GM19193 (cell line): ENCODE measurements around the gene VAT1L.

Source experiments
- POLR2A ChIP-seq: IDR thresholded peaks from 4 replicates; pipeline ENCODE4 v1.6.1; 2011; ENCODE audit not compliant: insufficient read depth, insufficient read length; ENCODE audit errors: extremely low read depth

The VAT1L gene

DNA sequence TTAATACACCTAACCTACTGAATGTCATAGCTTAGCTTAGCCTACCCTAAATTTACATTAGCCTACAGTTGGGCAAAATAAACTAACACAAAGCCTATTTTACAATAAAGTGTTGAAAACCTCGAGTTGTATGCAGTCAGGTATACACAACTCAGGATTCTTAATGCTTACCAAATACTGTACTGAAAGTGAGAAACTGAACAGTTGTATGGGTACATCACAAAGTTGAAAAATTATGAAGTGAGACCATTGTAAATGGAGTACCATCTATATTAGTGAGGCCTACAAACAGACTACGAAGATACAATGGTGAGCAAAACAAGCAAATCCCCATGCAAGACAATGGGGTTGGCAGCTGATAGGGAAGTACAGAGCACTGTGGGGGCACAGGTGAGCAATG lies 79.7 kb downstream of the VAT1L start:
- no peak for TF ChIP-seq POLR2A

DNA sequence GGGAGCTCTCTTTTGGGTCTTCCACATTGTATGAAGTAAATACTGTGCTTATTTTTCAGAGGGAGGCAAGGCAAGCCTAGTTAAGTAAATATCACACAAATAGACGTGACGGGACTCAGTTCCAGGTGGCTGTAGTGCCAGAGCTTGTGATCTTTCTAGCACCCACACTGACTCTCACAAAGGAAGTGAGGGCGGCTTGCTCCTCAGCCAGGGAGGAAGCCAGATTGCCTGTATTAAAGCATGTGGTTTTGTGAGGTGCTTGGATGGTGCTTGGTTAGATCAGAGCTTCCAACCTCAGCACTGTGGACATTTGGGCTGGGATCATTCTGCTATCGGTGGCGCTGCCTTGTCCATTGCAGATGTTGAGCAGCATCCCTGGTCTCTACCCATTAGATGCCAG lies 80.1 kb downstream of the VAT1L start:
- no peak for TF ChIP-seq POLR2A

DNA sequence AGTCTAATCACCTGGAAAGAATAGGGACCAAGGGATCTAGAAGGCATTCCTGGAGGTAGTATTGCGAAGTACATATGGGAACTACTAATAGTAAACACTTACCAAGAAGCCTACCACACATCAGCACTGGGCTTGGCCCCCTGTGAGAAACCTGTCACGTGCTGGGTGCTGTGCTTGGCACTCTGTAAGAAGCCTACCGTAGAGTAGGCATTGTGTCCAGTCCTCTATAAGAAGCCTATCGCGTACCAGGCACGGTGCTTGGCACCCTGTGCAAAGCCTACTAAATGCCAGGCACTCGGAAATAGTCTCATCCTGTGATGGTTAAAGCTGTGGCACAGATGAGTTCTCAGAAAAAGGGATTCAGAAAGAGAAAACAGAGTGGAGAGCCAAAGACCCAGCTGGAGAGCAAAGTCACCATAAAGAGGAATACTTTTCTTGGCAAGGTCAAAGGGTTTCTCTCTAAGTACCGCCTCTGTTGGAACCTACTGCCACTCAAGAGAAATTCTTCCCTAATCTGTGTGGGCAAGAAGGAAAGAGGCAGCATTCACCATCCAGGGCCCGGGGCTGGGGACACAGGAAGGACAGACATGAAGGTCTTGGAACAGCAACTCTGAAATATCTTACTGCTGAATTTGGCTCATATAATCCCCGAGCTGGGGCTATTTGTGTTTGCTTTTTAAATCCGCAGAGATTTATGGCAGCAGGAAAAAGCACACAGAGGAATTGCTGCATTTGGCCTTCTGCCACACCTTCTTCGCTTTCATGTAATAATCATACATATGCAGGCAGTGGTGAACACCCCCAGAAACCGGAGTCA lies 81.8 kb downstream of the VAT1L start:
- no peak for TF ChIP-seq POLR2A

DNA sequence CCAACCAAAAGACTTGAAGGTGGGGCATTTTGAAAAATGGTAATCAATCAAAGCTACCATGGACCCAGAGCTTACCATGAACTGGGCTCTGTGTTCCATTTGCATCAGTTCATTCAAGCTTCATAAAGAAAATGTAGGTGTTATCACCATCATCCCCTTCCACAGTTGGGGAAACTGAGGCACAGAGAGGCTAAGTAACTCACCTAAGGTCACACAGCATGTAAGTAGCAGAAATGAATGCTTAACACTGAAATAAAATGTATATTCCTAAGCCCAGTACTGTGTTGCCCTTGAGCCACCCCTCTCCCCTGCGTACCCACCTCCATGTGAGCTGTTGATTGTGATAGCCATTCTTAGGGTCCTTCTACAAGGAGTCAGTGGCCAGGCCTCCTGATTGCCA lies 83.6 kb downstream of the VAT1L start:
- TF ChIP-seq POLR2A = no peak

DNA sequence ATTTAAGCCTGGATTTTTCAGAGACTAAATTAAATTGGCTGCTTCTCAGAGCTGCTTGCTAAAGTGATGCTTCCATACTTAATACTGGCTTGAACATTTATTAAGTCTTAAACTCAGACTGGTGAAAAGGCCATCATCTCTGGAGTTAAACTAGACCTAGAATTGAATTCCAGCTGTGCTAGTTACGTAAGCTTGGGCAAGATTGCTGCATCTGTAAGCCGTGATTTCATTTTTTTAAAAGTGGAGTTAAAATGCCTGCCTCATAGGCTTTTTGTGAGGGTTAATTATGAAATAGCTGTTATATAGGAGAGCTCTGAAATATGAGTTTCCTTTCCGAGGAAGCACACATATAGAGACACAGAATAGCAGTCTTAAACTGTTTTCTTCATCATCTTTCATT lies 84.7 kb downstream of the VAT1L start:
- no peak for TF ChIP-seq POLR2A

DNA sequence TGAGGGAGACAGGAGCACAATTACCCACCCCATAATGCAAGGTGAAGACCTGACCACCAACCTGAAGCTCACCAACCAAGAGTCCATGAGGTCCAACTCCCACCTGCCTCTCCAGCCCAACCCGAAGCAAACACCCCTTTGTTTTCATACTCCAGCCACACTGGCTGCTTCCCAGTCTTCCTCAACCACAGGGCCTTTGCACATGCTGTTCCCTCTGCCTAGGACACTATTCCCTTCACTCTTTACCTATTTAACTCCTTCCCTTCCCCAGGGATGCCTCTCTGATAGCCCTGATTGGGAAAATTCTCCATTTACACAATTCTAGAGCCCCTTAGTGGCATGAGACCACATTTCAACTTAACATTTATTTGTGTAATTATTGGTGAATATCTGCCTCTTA lies 86.0 kb downstream of the VAT1L start:
- TF ChIP-seq POLR2A = no peak

DNA sequence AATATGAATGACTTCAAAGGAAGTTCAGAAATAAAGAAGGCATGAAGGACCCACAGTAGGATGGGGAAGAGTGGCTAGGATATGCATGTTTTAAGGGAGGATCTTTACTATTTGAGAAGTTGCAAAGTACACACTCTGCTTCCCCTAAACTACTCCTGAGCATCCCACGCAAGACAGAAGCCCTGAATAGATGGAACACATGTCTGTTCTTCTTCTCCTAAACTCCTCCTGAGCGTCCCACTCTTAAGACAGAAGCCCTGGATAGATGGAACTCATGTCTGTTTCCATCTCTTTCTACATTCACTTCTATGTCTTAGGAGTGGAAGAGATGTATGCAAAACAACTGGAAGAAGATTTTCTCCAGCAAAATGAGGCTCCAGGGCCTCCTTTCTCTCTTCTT lies 88.4 kb downstream of the VAT1L start:
- TF ChIP-seq POLR2A = no peak

DNA sequence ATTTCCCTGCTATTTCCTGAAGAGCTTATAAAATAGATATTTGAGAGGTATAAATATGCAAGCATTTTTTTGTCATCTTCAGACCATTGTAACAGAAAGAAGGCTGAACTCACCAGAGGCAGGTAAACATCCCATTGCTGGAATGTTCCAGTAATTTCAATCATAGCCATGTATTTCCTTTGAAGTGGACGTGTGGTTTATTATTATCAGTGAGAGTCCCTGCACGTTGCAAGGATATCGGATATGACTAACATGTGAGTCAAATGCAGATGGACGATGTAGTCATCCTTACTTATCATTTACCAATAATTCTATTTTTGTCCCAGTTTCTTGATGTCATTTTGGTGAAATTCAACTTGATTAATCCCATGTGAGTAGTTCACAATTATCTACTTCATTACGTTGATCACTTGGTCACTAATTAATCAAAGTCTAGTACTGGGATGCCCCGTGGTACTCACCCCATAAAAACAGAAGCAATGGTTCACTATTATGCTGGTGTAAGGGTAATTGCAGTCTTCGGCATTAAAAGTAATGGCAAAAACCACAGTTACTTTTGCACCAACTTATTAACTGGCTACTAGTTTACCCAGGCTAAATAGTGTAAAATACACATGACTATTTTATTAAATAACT lies 89.5 kb downstream of the VAT1L start:
- TF ChIP-seq POLR2A = no peak

DNA sequence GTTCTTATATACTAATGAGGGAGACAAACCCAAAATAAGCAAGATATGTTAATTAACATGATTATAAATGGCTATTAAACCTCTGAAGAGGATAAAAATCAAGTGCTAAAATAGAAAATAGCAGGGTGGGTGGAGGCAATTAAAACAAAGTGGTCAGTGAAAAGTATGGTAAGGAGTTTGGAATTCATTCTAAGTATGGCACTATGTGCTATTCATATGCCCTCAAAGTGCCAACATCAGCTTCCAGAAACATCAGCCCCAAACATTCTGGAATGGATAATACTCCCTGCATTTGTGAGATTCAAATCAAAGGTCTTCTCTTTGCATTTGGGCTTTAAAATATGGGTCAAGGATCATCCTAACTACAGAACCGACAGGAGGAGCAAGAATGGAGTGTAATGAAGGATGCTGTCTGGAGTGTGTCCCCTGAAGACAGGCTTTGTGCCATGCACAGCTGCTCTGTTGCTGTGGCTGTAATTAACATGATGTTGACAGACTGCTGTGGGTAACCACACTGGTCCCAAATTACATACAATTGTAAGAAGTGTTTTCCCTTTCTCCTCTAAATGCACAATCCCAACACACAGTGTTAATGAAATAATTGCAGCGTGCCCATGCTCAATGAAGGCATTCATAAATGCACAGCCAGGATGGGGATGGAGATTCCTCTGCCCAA lies 93.1 kb downstream of the VAT1L start:
- TF ChIP-seq POLR2A = no peak

DNA sequence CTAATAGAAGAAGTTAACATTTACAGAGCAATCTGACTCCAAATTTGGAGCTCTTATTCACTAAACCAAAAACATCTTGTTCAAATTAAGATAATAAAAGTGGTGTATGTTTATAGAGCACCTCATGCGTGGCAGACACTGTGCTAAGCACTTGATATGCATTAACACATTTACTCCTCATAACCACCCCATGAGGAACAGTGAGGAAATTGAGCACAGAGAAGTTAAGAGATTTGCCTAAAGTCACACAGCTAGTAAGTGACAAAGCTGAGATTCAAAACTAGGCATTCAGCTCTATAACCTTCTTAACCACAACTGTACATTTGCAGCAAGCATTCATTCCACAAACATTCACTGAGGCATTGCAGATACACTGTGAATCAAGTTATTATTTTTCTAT lies 94.0 kb downstream of the VAT1L start:
- TF ChIP-seq POLR2A = no peak

DNA sequence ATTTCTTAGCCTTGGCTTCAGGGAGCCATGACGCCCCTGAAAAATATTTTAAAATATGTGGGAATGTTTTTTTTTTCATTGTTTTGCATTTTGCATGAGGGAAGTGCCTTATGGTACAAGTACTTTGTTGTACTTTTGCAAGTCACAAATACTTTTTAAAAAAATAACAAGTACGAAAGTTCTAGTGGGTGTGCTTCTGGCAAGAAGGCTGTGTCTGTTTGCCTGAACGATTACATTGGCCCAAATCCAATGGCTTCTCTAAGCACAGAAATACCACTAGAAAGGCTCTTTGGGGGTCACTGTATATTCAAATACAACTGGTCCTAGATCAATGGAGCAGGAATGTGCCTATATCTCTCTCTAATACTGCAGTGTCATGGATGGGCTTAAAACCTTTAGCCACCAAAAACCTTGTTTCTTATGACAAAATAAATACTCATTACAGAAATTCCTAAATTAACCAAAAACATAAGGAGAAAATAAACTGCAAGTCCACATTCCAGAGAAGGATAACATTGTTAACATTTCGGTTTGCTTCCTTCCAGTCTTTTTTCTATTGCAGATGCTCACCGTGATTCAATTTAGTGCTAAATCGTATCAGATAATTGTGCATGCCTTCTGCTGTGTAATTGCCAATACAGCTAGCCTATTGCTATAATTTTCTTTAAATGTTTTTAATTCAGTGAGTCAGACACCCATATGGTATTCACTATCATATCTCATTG lies 97.4 kb downstream of the VAT1L start:
- no peak for TF ChIP-seq POLR2A

DNA sequence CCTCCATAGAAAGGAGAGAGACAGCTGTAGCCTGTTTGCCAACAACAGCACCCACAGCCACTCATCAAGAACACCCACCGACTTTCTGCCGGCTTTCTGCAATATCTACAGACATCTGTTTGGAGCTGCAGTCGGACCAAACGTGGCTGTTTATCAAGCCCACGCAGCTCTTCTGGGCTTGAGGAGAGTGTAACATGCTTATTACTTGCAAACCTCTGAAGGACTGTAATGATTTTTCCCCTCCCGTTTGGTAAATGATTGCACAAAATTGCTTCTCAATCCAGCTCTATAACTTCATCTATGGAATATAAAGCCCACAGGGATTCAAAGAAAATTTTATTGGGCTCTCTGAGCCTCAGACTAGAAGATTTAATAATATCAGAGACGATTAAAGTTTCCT lies 100.5 kb downstream of the VAT1L start:
- no peak for TF ChIP-seq POLR2A

DNA sequence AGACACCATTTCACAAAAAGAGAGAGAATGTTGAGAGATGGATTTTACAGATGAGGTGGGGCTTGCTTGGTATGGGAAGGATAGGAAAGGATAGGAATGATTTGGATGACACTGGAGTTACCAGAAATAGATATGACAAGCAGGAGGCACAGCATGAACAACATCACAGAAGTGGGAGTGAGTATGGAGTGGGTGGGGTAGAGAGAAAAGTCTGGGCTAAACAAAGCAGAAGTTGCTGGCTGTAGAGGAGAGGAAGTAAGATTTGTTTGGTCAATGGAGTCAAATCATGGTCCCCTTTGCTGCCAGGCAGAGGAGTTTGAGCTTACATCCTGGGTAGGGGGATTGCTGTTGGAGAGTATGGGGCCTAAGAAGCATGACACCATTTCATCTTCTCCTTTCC lies 101.7 kb downstream of the VAT1L start:
- TF ChIP-seq POLR2A = no peak

DNA sequence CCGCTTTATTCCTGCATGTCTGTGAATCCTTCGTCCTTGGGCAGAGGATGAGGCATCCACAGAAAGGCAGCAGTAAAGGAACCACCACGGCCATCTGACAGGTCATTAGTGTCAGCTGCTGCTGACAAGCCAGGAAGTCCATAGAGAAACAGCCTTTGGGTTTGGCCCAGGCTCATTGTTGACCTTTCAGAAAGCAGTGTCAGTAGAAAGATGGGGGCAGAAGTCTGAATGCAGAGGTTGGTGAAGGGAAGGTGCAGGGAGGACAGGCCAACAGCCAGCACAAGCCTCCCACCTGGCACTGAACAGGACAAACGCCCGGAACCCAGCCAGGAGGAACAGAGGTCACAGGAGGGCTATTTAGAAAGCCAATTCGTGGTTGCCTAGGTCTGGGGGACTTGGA lies 105.8 kb downstream of the VAT1L start:
- no peak for TF ChIP-seq POLR2A

DNA sequence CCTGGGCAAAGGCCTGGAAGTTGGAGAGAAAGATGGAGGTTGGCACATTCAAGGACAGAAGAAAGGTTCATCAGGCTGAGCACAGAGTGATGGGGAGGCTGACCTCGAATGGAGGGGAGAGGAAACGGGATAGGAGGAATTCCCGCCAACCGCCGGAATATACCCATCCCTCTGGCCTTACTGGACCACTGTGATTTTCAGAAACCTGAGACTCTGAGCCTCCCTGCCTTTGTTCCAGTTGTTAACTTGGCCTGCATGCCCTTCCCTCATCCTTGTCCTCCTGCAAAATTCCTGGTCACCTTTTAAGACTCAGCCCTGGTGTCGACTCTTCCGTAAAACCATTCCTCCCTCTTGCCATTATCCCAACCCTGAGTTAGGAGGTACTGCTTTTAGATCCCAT lies 107.6 kb downstream of the VAT1L start:
- TF ChIP-seq POLR2A = no peak
